NAMALWA (cell line): ENCODE measurements around the gene VAC14.

Source experiments
- DNase-seq: peaks from one replicate; pipeline ENCODE4 v3.0.0-alpha.2; 2015; ENCODE audit warnings: low spot score

VAC14 gene

DNA sequence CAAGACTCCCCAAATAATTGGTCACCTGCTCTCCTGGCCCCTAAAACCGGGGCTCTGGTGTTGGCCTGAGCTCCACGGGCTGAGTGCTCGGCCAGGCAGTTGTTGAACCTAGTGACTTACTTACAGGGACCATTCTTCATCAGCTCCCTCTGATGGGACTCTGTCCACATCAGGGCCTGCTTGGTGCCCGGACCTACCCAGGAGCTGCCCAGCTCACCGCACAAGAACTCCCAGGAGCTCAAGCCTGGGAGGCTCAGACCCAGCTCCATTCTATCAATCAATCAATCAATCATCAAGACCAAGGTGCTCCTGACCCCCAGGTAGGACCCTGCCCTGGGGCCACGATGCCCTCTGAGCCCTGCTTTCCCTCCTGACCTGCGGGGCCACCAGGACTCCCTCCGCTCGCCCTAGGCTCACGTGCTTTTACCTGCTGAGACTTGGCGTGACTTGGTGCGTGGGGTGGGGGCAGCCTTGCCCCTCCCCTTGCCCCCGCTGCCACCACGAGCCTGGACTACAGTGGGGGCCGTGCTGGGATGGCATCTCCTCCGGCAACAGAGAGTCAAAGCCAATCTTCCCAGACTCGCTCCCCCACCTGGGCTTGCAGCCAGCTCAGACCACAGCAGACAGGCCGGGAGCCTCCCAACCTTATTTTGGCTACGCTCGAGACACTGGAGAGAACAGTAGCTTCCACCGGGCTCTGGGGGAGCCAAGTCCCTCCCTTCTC lies 138.9 kb downstream of the VAC14 start:
- DNase-seq, result no peak

- no peak for DNase-seq
Measured at GRCh38 chr16:70661534-70661917, 139.4 kb downstream of the VAC14 start.

DNA sequence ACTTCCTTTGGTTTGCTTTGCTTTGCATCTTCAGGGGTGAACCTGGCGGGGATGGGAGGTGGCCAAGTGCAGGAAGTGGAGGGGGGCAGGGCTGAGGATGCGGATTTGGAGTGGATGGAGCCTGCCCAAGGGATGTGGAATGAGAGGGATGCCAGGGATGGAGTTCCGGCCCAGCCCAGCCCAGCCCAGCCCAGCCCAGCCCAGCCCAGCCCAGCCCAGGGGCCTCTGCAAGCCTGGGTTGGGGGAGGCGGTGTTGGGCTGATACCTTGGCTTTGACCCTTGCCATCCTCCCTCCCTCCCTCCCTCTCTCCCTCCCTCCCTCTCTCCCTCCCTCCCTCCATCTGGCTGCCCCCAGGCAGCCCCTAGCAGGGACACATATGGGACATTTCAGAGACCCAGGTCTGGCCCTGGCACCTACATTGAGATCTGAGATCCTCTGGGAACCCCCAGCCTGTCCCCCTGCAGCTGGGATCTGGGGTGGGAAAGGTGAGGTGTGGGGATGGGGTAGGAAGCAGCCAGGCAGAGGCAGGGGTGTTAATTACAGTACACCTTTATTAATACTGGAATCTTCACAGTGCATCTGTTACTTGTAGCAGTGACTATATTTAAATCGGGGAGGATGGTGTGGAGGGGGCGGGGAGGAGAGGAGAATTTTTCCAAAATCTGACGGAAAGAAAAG lies 140.1 kb downstream of the VAC14 start:
- DNase-seq, result no peak

- DNase-seq, result no peak
Measured at GRCh38 chr16:70659953-70660671, 140.8 kb downstream of the VAC14 start.

DNA sequence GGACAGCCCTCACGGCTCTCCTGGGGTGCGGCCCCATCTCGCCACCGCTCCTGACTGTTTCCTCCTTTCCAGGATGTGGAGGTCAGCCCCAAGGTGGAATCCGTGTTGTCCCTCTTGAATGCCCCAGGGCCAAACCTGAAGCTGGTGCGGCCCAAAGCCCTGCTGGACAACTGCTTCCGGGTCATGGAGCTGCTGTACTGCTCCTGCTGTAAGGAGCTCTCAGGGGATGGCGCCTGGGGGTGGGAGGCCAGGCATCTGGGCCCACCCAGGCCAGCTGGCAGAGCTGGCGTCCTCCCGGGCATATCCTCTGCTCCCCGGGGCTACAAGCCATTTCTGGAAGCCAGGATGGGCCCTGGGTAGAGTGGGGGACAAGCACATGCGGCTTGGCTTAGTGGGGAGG lies 141.4 kb downstream of the VAC14 start:
- DNase-seq, result no peak

GRCh38 chr16:70658921-70659320 lies 142.0 kb downstream of the VAC14 start:
- DNase-seq, result no peak

- DNase-seq, result no peak
Measured at GRCh38 chr16:70657956-70658355, 143.0 kb downstream of the VAC14 start.

DNA sequence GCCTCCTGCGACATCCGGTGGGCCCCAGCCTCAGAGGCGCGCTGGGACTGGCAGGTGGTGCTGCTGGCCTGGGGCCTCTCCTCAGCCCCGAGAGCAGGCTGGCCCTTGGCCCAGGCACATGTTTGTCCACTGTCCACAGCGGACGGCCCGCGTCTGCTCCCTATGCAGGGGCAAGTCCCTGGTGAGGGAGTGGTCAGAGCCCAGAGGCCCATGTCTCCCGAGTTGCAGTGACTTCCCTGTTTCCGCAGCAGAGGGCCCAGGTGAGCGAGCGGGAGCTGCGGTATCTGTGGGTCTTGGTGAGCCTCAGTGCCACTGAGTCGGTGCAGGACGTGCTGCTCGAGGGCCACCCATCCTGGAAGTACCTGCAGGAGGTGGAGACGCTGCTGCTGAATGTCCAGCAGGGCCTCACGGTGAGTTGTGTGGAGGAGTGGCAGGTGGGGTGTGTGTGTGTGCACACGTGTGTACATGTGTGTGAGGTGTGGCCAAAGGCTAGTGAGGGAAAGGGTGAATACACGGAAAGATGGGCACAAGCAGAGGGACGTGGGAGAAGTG lies 144.2 kb downstream of the VAC14 start:
- DNase-seq, result no peak

DNA sequence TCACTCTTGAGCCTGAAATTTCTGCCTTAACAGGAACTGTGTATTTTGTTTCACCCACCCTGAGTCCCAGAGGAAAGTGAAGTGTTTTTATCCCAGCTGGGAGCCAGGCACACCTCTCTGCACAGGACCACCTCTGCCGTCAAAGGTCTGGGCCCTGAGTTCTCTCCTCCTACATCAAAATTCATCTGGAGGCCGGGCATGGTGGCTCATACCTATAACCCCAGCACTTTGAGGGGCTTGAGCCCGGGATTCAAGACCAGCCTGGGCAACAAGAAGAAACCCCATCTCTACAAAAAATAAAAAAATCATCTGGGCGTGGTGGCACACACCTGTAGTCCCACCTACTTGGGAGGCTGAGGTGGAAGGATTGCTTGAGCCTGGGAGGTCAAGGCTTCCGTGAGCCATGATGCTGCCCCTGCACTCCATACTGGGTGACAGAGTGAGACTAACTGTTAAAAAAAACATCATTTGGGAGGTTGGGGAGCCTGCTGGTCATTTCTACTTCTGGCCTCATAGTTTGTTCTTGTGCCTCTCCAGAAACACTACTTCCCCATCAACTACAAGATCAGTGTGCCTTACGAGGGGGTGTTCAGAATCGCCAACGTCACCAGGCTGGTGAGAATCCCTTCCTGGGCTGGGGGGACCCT lies 144.8 kb downstream of the VAC14 start:
- no peak for DNase-seq

- DNase-seq, result peak; percentile 92
Measured at GRCh38 chr16:70653809-70654771, 146.9 kb downstream of the VAC14 start.

- no peak for DNase-seq
Measured at GRCh38 chr16:70653406-70653805, 147.6 kb downstream of the VAC14 start.

GRCh38 chr16:70652322-70652721 lies 148.6 kb downstream of the VAC14 start:
- DNase-seq, result no peak

- no peak for DNase-seq
Measured at GRCh38 chr16:70651524-70651923, 149.4 kb downstream of the VAC14 start.

- no peak for DNase-seq
Measured at GRCh38 chr16:70650216-70650615, 150.7 kb downstream of the VAC14 start.

DNA sequence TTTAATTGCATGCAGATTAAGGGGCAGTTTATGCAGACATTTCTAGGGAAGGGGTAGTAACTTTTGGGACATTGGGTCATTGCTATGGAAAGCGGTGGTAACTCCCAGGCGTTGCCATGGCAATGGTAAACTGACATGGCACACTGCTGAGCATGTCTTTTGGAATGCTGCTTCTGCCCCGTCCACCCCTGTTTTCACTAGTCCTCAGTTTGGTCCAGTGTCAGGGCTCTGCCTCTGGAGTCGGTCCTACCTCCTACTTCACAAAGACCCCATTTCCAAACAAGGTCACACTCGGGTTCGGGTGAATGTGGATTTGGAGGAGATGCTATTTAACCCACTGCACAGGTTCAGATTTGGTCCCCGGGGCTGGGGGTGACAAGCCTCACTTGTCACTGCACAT lies 151.7 kb downstream of the VAC14 start:
- no peak for DNase-seq

- no peak for DNase-seq
Measured at GRCh38 chr16:70648606-70649005, 152.4 kb downstream of the VAC14 start.

- DNase-seq, result no peak
Measured at GRCh38 chr16:70647441-70648359, 153.3 kb downstream of the VAC14 start.

- DNase-seq, result no peak
Measured at GRCh38 chr16:70646260-70647241, 154.4 kb downstream of the VAC14 start, which contains the start of gene IL34. TSS of gene IL34 (plus strand) at chr16:70646559. CDS start at chr16:70646948, 389 bp downstream.
